Mammary epithelial cell (primary cell): ENCODE results near the gene PHF13.
"Not testable (repeated sequence)": the region's sequence is repeated elsewhere in the genome, so short reads cannot be mapped to it uniquely, and the experiment has no call there.

Source experiments
- CTCF ChIP-seq, 2 donors: IDR thresholded peaks in 1 of 2; conservative IDR thresholded peaks in 1 of 2; 2 replicates each; pipeline ENCODE4 v1.5.1; 2011 to 2012; ENCODE audit warnings: inconsistent platforms in 2 of 2, low read length in 2 of 2, mild to moderate bottlenecking in 2 of 2, control low read depth in 1 of 2, low read depth in 1 of 2; ENCODE audit not compliant: insufficient read depth in 1 of 2; ENCODE audit errors: extremely low read depth in 1 of 2
- EZH2 ChIP-seq: IDR thresholded peaks from 2 replicates; pipeline ENCODE4 v1.6.1; 2012; ENCODE audit warnings: low read length, inconsistent platforms, borderline replicate concordance

GRCh38 chr1:6662468-6662867, 48.9 kb downstream of the PHF13 start:
- not testable (repeated sequence) for TF ChIP-seq CTCF (conservative IDR thresholded peaks at IDR 0.05 in 1 of 2, IDR thresholded peaks at IDR 0.05 in 1 of 2; ENCODE audit: extremely low read depth in 1 of 2, insufficient read depth in 1 of 2, low read depth in 1 of 2, low read length in 2 of 2); EZH2
